ENCODE data around the gene USH2A. TPM values are rescaled to one million over a fixed set of nuclear protein-coding genes. Genes with fewer than 3 reads are reported as not detected.

USH2A gene
- total RNA-seq, 1 experiment from 2014 or later = not detected

DNA sequence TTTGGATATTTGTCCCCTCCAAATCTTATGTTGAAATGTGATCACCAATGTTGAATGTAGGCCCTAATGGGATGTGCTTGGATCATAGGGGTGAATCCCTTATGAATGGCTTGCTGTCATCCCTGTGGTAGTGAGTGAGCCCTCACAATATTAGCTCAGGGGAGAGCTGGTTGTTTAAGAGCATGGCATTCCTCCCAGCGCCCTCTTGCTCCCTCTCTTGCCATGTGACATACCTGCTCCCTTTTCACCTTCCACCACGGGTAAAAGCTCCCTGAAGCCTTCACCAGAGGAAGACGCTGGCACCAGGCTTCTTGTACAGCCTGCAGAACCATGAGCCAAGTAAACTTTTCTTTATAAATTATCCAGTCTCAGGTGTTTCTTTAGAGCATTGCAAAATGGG lies 550.6 kb downstream of the USH2A start:
- Histone ChIP-seq H3K9me3 (ENCODE audit: low read depth, low read length, poor library complexity, severe bottlenecking) (no peaks in the 10 kb centered on the region), H3K27ac (ENCODE audit: low read depth, low read length, poor library complexity, severe bottlenecking) (no peak overlapping the region), H3K4me3 (ENCODE audit: low read depth, low read length, poor library complexity, severe bottlenecking) (no peak overlapping the region), H3K27me3 (replicated peaks; ENCODE audit: insufficient read depth, low read depth, low read length, poor library complexity) (peaks cover 28% of the 10 kb centered on the region), H3K36me3 (ENCODE audit: insufficient read depth, low read length, poor library complexity, severe bottlenecking) (no peaks in the 10 kb centered on the region), H3K4me1 (ENCODE audit: insufficient read depth, low read length, poor library complexity, severe bottlenecking) (no peaks in the 10 kb centered on the region)
- no TSS peak for BruUV-seq (replicated peaks)
- no peak for TF ChIP-seq EZH2 (IDR thresholded peaks at IDR 0.05; ENCODE audit: borderline replicate concordance, low read depth, low read length, poor library complexity, severe bottlenecking)
- TF ChIP-seq, protein P1, sequence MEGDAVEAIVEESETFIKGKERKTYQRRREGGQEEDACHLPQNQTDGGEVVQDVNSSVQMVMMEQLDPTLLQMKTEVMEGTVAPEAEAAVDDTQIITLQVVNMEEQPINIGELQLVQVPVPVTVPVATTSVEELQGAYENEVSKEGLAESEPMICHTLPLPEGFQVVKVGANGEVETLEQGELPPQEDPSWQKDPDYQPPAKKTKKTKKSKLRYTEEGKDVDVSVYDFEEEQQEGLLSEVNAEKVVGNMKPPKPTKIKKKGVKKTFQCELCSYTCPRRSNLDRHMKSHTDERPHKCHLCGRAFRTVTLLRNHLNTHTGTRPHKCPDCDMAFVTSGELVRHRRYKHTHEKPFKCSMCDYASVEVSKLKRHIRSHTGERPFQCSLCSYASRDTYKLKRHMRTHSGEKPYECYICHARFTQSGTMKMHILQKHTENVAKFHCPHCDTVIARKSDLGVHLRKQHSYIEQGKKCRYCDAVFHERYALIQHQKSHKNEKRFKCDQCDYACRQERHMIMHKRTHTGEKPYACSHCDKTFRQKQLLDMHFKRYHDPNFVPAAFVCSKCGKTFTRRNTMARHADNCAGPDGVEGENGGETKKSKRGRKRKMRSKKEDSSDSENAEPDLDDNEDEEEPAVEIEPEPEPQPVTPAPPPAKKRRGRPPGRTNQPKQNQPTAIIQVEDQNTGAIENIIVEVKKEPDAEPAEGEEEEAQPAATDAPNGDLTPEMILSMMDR (conservative IDR thresholded peaks at IDR 0.05; ENCODE audit: low read depth, low read length) = no peak
- intact Hi-C loops (cut with micrococcal nuclease; ENCODE audit: unreplicated experiment) = no loop called here
- POLR2A ChIA-PET (ENCODE audit: low non-redundant PET) = no interaction called here
- CTCF ChIA-PET = no interaction called here
- no peak for DNase-seq (ENCODE audit: low spot score)

DNA sequence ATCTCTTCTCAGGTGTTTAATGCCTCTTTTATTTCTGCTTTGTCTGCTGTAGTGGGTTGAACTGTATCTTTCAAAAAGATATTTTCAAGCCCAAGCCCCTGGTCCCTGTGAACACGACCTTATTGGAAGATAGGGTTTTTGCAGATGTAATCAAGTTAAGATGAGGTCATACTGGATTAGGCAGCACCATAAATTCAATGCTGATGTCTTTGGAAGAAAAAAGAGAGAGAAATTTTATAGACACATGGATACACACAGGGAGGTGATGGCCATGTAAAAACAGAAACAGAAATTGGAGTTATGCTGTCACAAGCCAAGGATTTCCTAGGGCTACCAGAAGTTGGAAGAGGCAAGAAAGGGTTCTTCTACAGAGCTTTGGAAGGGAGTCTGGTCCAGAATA lies 554.7 kb downstream of the USH2A start:
- TF ChIP-seq, protein P1 (conservative IDR thresholded peaks at IDR 0.05; ENCODE audit: low read depth, low read length) = no peak
- no peak for TF ChIP-seq EZH2 (IDR thresholded peaks at IDR 0.05; ENCODE audit: borderline replicate concordance, low read depth, low read length, poor library complexity, severe bottlenecking)
- Histone ChIP-seq H3K27me3 (replicated peaks; ENCODE audit: insufficient read depth, low read depth, low read length, poor library complexity) (peaks cover 31% of the 10 kb centered on the region), H3K4me3 (ENCODE audit: low read depth, low read length, poor library complexity, severe bottlenecking) (no peak overlapping the region), H3K27ac (ENCODE audit: low read depth, low read length, poor library complexity, severe bottlenecking) (no peak overlapping the region), H3K9me3 (ENCODE audit: low read depth, low read length, poor library complexity, severe bottlenecking) (no peaks in the 10 kb centered on the region), H3K36me3 (ENCODE audit: insufficient read depth, low read length, poor library complexity, severe bottlenecking) (no peaks in the 10 kb centered on the region), H3K4me1 (ENCODE audit: insufficient read depth, low read length, poor library complexity, severe bottlenecking) (no peaks in the 10 kb centered on the region)
- POLR2A ChIA-PET (ENCODE audit: low non-redundant PET) = no interaction called here
- intact Hi-C loops (cut with micrococcal nuclease; ENCODE audit: unreplicated experiment) = no loop called here
- CTCF ChIA-PET = no interaction called here
- no TSS peak for BruUV-seq (replicated peaks)
- no peak for DNase-seq (ENCODE audit: low spot score)

DNA sequence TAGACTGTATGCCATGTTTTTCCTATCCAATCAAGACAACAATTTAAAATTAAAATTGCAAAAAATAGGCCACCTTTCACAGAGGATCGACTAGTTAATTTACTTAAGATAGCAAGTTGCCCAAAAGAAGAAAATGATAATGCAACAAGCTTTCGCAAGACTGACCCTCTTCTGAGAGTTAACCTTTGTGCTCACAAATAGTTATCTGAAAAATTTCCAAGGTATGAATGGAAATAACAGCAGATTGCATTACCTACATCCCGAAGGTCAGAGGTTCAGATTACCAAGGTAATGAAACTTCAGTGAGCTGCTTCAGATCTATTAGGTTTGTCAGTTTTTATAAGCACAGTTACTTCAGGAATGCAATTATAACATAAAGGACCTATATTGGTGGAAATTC lies 558.2 kb downstream of the USH2A start:
- intact Hi-C loops (cut with micrococcal nuclease; ENCODE audit: unreplicated experiment) = no loop called here
- ChIA-PET CTCF (no interaction called here), POLR2A (ENCODE audit: low non-redundant PET) (no interaction called here)
- Histone ChIP-seq H3K27me3 (replicated peaks; ENCODE audit: insufficient read depth, low read depth, low read length, poor library complexity) (peaks cover 16% of the 10 kb centered on the region), H3K27ac (ENCODE audit: low read depth, low read length, poor library complexity, severe bottlenecking) (no peak overlapping the region), H3K4me3 (ENCODE audit: low read depth, low read length, poor library complexity, severe bottlenecking) (no peak overlapping the region), H3K9me3 (ENCODE audit: low read depth, low read length, poor library complexity, severe bottlenecking) (no peaks in the 10 kb centered on the region), H3K36me3 (ENCODE audit: insufficient read depth, low read length, poor library complexity, severe bottlenecking) (no peaks in the 10 kb centered on the region), H3K4me1 (ENCODE audit: insufficient read depth, low read length, poor library complexity, severe bottlenecking) (no peaks in the 10 kb centered on the region)
- DNase-seq (ENCODE audit: low spot score) = no peak
- no TSS peak for BruUV-seq (replicated peaks)
- TF ChIP-seq EZH2 (IDR thresholded peaks at IDR 0.05; ENCODE audit: borderline replicate concordance, low read depth, low read length, poor library complexity, severe bottlenecking) = no peak
- TF ChIP-seq, protein P1 (conservative IDR thresholded peaks at IDR 0.05; ENCODE audit: low read depth, low read length) = no peak

Data from A673 (cell line).